PC-3 (cell line): ENCODE measurements around the gene TLE5. TPM values are rescaled to one million over a fixed set of nuclear protein-coding genes. Genes with fewer than 3 reads are reported as not detected.

ENCODE experiments used
- ATAC-seq: fragments of 200-7000 bp; cut with Tn5 transposase; 2 replicates; pipeline ENCODE4 v1.9.1; 2020; ENCODE audit warnings: mild to moderate bottlenecking, moderate library complexity
- BruUV-seq: library from RNA; stranded (reverse); fragments of 400-500 nt; replicated peaks from 2 replicates; lab custom pipeline; 2021; lab: Mats Ljungman, UMichigan
- CTCF ChIA-PET: fragments of 300-600 bp; sonication (Branson Sonifier 250); formaldehyde crosslinking; loops from one replicate; lab custom pipeline; 2022; ENCODE audit warnings: antibody characterized with exemption; lab: Charles Lee
- POLR2A ChIA-PET: fragments of 300-600 bp; sonication (Branson Sonifier 250); formaldehyde crosslinking; loops from one replicate; lab custom pipeline; 2022; ENCODE audit warnings: antibody characterized with exemption; ENCODE audit not compliant: unreplicated experiment; lab: Charles Lee
- DNase-seq: peaks from one replicate; pipeline ENCODE4 v3.0.0-alpha.2; 2015
- H2AFZ ChIP-seq: fragments of 300-600 bp; sonication (generic); 2 replicates; pipeline ENCODE4 v1.6.0; 2016; ENCODE audit warnings: antibody characterized with exemption, low read length
- H3F3A ChIP-seq: fragments of 300-600 bp; sonication (generic); one replicate; pipeline ENCODE4 v1.6.0; 2017; ENCODE audit warnings: antibody characterized with exemption, low read length, control low read depth, mild to moderate bottlenecking; ENCODE audit not compliant: unreplicated experiment
- H3K27ac ChIP-seq: fragments of 300-600 bp; sonication (generic); 2 replicates; pipeline ENCODE4 v1.5.1; 2016; ENCODE audit warnings: mild to moderate bottlenecking, low read length
- H3K27me3 ChIP-seq: fragments of 300-600 bp; sonication (generic); 2 replicates; pipeline ENCODE4 v1.6.1; 2016; ENCODE audit warnings: low read length, mixed read lengths
- H3K36me3 ChIP-seq: fragments of 300-600 bp; sonication (generic); 2 replicates; pipeline ENCODE4 v1.6.1; 2016; ENCODE audit warnings: low read depth, mixed run types, low read length, mixed read lengths
- H3K4me1 ChIP-seq: fragments of 300-600 bp; sonication (generic); 2 replicates; pipeline ENCODE4 v1.5.1; 2016; ENCODE audit warnings: low read length; ENCODE audit not compliant: insufficient read depth
- H3K4me2 ChIP-seq: fragments of 300-600 bp; sonication (generic); 2 replicates; pipeline ENCODE4 v1.6.0; 2016; ENCODE audit warnings: low read length
- H3K4me3 ChIP-seq: fragments of 300-600 bp; sonication (generic); 2 replicates; pipeline ENCODE4 v1.5.1; 2016; ENCODE audit warnings: mild to moderate bottlenecking, low read length, mixed read lengths
- H3K79me2 ChIP-seq: fragments of 300-600 bp; sonication (generic); 2 replicates; pipeline ENCODE4 v1.6.1; 2017; ENCODE audit warnings: low read length, mixed read lengths
- H3K9ac ChIP-seq: fragments of 300-600 bp; sonication (generic); 2 replicates; pipeline ENCODE4 v1.6.0; 2016; ENCODE audit warnings: mild to moderate bottlenecking, low read length
- H3K9me2 ChIP-seq: fragments of 300-600 bp; sonication (generic); replicated peaks from 2 replicates; pipeline ENCODE4 v1.6.1; 2016; ENCODE audit warnings: mixed run types, low read length, mixed read lengths
- H3K9me3 ChIP-seq: fragments of 300-600 bp; sonication (generic); 2 replicates; pipeline ENCODE4 v1.6.1; 2016; ENCODE audit warnings: low read length, mixed read lengths
- H4K20me1 ChIP-seq: fragments of 300-600 bp; sonication (generic); 2 replicates; pipeline ENCODE4 v1.6.1; 2016; ENCODE audit warnings: low read length, mixed read lengths
- CTCF ChIP-seq: fragments of 300-600 bp; sonication (generic); conservative IDR thresholded peaks from 2 replicates; pipeline ENCODE4 v1.5.1; 2017; ENCODE audit warnings: antibody characterized with exemption, low read depth, mild to moderate bottlenecking, low read length
- EZH2 ChIP-seq: fragments of 300-600 bp; sonication (generic); IDR thresholded peaks from one replicate; pipeline ENCODE4 v1.6.1; 2017; ENCODE audit warnings: antibody characterized with exemption, mild to moderate bottlenecking, low read length; ENCODE audit not compliant: unreplicated experiment
- EZH2phosphoT487 ChIP-seq: fragments of 300-600 bp; sonication (generic); IDR thresholded peaks from 2 replicates; pipeline ENCODE4 v1.6.1; 2018; ENCODE audit warnings: mild to moderate bottlenecking, antibody characterized with exemption, low read length, borderline replicate concordance
- intact Hi-C: fragments of 100-400 bp; cut with micrococcal nuclease; formaldehyde crosslinking; loops from 2 replicates; pipeline ENCODE4 v1.9.0; 2023
- total RNA-seq: library from RNA; depleted of rRNA; stranded (reverse); fragments of >200 nt; gene quantifications from 2 replicates; pipeline ENCODE4 v1.2.3, GENCODE V29; 2014

The TLE5 gene
- total RNA-seq, 1 experiment from 2014 or later = 351 TPM

- Histone ChIP-seq H3K79me2 (peaks cover 54% of the 10 kb centered on the region), H3K4me2 (no peak overlapping the region), H3K27me3 (no peaks in the 10 kb centered on the region), H3K27ac (no peak overlapping the region), H3K9me2 (no peaks in the 10 kb centered on the region), H3F3A (no peaks in the 10 kb centered on the region), H3K9ac (no peak overlapping the region), H3K4me3 (no peak overlapping the region), H3K4me1 (no peaks in the 10 kb centered on the region), H3K9me3 (no peaks in the 10 kb centered on the region), H4K20me1 (no peaks in the 10 kb centered on the region), H3K36me3 (no peaks in the 10 kb centered on the region), H2AFZ (no peak overlapping the region)
- DNase-seq (no peak), ATAC-seq (no peak)
- intact Hi-C loops = no loop called here
- TF ChIP-seq EZH2phosphoT487 (no peak), EZH2 (no peak), CTCF (no peak)
- BruUV-seq = no TSS peak
- POLR2A ChIA-PET = no interaction called here
- CTCF ChIA-PET = no interaction called here
Measured at GRCh38 chr19:3110126-3110825, 48.0 kb upstream of the TLE5 start.

- no peaks in the 10 kb centered on the region for H3K9me2 ChIP-seq
- no peaks in the 10 kb centered on the region for H4K20me1 ChIP-seq
- H2AFZ ChIP-seq = no peak overlapping the region
- TF ChIP-seq EZH2 (no peak), EZH2phosphoT487 (no peak), CTCF (no peak)
- CTCF ChIA-PET = no interaction called here
- H3K9ac ChIP-seq = no peak overlapping the region
- H3K4me2 ChIP-seq = no peak overlapping the region
- POLR2A ChIA-PET = no interaction called here
- no peaks in the 10 kb centered on the region for H3K4me1 ChIP-seq
- no TSS peak for BruUV-seq
- intact Hi-C loops = no loop called here
- no peak overlapping the region for H3K4me3 ChIP-seq
- peaks cover 60% of the 10 kb centered on the region for H3K79me2 ChIP-seq
- no peaks in the 10 kb centered on the region for H3F3A ChIP-seq
- H3K27me3 ChIP-seq = no peaks in the 10 kb centered on the region
- DNase-seq (no peak), ATAC-seq (no peak)
- H3K36me3 ChIP-seq = no peaks in the 10 kb centered on the region
- no peaks in the 10 kb centered on the region for H3K9me3 ChIP-seq
- no peak overlapping the region for H3K27ac ChIP-seq
Measured at GRCh38 chr19:3109491-3109890, 47.2 kb upstream of the TLE5 start.

GRCh38 chr19:3108775-3109174, 46.5 kb upstream of the TLE5 start:
- Histone ChIP-seq H3K9ac (no peak overlapping the region), H3F3A (no peaks in the 10 kb centered on the region), H3K27me3 (no peaks in the 10 kb centered on the region), H3K9me2 (no peaks in the 10 kb centered on the region), H3K9me3 (no peaks in the 10 kb centered on the region), H3K27ac (no peak overlapping the region), H3K4me3 (no peak overlapping the region), H3K36me3 (no peaks in the 10 kb centered on the region), H4K20me1 (no peaks in the 10 kb centered on the region), H3K4me1 (no peaks in the 10 kb centered on the region), H3K4me2 (no peak overlapping the region), H3K79me2 (peaks cover 67% of the 10 kb centered on the region), H2AFZ (no peak overlapping the region; the same call in 1 of the 2 replicates)
- BruUV-seq = no TSS peak
- peak; percentile 71 for ATAC-seq
- intact Hi-C loops = no loop called here
- DNase-seq = peak; percentile 61
- ChIA-PET POLR2A (no interaction called here), CTCF (interaction anchor here (0.6 to 1.3 kb wide), 3 partner anchors 13 to 146 kb away, joined by 4 to 6 read pairs (median 6); no protein-coding TSS in a partner anchor)
- TF ChIP-seq CTCF = peak; percentile 88
- no peak for TF ChIP-seq EZH2
